ENCODE measurements around the gene PRLR.

PRLR gene

DNA sequence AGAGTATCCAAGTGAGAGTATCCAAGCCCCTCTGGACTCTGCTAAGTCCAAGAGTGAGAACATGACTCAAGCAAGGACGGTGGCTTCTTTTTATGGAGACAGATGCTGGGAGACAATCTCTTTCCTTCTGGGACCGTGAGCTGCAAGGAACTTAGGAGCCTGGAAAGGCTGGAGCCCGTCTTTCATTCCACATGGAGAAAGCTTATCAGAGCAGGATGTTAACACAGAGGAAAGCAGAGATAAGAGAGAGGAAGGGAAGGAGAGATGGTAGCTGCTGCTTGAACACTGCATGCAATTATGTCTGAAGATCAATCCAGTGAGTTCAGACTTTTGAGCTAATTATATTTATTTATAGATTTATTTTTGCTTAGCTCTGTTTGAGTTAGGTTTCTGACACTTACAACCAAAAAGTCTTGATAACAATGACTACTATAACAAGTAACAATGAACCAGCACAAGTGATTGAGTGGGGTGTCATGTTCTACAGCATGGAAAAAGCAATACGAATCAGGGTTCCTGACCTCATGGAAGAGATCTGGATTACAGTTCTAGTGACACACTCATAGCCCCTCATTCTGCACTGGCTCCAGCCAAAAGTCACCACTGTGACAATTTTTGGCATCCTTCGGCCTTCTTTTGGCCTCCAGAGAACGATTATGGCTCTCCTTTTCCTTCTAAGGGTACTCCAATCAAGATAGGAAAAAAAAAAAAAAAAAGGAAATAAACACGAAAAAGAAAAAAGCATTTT, 71.5 kb downstream of the PRLR start:
- DNase-seq, result peak; percentile 29

GRCh38 chr5:35158204-35158603, 72.1 kb downstream of the PRLR start:
- no peak for DNase-seq

DNA sequence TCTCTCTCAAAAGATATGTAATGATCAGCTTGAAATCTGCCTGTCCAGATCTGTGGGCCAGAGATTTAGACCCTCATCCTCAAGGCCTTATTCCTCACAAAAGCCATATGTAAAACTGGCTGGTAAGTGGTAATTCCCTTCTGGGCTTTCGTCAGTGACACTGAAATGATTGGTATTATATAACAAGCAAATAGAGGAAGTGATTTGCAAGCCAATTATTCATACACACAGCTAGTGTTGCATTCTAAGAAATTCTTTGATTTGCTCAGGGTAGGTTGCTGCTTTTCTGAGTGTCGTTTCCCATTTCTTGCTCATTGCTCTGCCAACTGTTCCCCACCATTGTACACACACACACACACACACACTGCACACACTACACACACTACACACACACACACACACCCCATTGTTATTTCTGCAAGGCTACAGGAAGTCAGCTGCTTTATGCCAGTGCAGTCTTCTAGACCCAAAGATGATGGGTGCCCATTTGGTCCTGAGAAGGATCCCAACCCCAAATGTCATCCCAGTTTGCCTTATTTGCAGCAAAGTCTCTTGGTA, 76.8 kb downstream of the PRLR start:
- no peak for DNase-seq

DNA sequence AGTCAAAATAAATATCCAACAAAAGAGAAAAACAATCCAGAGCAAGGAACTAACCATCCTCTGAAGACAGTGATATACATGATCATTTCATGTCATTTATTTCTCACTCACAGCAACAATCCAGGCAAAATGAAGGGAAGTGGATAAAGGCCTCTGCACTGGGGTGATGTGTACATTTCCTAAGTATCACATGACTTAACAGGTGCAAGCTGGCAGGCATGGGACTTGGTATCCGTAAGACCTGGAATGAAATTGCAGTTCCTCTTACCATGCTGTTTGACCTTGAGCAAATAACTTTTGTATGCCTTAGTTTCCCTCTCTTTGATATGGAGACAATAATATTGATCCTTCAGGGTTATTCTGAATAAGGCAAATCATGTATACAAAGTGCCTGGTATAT, 77.6 kb downstream of the PRLR start:
- DNase-seq, result no peak

GRCh38 chr5:35151146-35151920, 79.0 kb downstream of the PRLR start:
- no peak for DNase-seq

DNA sequence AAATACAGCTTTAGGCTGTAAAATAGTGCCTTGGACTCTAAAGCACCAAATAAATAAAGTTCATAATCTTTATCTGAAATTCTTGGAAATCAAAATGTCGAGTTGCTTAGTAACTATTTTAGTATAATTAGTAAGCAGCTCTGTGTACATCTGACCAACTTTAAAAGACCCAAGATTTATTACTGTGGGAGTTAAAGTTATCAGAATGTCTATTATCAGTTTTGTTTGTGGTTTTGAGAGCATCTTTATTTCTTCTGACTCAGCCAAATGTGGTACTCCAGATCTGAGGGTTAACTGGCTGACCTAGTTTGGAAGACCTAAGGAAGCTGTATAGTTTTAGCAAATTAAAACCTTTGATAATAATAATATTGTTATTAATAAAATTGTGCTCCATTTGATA, 81.2 kb downstream of the PRLR start:
- no peak for DNase-seq

DNA sequence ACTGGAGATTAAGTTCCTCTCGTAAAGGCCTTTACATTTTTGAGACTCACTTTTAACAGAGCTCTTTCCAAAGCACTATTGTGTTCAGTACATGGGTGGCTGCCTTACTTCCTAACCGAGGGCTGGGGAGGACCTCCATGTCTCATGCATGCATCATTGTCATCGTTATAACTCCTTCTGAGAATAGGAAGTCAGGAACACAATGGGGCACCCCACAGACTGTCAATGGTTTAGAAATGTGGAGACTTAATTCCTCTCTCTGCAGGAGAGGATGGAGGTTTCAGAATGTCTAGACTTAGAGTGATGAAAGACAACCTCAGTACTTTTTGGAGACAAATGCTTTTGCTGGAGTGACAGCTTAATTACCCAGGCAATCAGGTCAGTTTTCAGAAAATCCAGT, 83.9 kb downstream of the PRLR start:
- DNase-seq, result no peak

DNA sequence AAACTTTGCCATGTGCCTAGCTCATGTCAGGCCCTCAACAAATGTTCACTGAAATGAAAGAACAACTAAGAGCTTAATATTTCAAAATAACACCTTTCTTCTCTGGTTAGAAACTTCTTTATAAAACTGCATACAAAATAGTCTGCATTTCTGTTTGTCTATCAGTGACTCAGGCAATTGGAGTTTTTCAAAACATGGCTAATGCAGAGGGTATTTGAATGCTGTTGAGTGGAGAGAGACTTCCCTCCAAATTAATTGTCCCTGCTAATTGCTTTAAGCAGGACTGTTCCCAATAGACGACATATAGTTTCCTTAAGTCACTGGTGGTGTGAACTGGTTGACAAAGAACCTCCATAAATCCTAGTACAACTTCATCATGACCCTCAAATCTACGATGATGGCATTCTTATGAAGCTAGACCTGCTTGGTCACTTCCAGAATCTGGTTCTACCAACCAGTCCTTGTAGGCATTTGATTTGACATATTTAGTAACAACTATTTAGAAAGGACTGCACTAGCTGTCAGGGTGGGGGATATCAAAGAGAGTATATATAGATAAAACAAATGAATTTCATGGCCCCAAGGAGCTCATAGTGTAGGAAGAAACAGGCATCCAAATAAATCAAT, 84.5 kb downstream of the PRLR start:
- DNase-seq, result no peak

GRCh38 chr5:35145012-35145411, 85.3 kb downstream of the PRLR start:
- no peak for DNase-seq

DNA sequence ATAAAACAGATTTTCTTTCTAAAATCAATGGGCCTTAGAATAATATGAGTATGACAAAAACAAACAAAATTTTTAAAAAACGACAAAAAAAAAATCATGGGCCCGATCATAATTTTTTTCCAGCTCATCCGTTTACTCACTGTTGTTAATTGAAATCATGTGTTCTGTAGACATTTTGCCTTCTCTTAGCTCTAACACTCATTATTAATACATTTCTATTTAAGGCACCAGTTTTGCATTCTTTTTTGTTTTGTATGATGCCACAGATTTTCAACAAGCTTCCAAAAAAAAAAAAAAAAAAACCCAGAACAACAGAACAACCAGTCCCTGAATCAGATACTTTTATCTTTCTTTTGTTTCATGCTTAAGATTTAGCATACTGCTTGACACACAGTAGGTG, 86.4 kb downstream of the PRLR start:
- DNase-seq, result no peak

- no peak for DNase-seq
Observed at GRCh38 chr5:35141739-35142138, 88.5 kb downstream of the PRLR start.

- no peak for DNase-seq
Observed at GRCh38 chr5:35138232-35138631, 92.1 kb downstream of the PRLR start.

DNA sequence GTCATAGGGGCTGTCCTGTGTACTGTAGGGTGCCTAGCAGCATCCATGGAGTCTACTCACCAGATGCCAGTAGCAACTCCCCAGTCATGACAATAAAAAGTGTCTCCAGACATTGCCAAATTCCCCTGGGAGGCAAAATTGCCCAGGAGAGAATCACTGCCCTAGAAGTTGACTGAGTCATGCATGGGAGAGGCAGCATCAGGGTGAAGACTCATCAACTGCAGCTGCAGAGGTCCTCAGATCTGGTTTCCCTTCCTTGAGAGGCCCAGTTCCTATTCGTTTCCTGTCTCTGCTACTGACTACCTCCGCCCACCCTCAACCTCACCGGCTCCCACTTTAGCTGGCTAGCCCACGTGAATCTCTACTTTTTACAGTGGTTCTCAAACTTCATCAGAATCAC, 93.9 kb downstream of the PRLR start:
- no peak for DNase-seq

DNA sequence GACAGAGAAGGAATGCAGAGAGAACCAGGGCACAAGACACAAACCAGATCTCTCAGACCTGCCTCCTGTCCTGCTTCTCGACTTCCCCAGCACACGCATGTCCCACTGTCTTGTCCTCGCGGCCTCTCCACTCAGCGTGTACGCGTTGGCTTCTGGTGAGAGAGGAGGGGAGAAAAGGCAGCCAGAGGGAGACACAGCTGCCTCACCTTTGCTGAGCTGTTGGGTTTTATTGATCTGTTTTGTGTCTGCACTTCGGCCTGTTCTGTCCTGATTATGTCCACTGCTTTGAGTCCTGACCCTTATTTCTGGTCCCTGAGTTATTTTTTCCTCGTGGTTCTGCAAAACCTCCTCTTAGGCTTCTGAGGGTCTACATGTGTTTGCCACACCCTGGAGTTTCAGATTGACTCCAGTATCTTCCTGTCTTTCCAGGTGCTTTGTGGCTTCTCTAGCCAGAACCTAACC, 95.0 kb downstream of the PRLR start:
- no peak for DNase-seq

GRCh38 chr5:35134278-35135030, 95.8 kb downstream of the PRLR start:
- no peak for DNase-seq

DNA sequence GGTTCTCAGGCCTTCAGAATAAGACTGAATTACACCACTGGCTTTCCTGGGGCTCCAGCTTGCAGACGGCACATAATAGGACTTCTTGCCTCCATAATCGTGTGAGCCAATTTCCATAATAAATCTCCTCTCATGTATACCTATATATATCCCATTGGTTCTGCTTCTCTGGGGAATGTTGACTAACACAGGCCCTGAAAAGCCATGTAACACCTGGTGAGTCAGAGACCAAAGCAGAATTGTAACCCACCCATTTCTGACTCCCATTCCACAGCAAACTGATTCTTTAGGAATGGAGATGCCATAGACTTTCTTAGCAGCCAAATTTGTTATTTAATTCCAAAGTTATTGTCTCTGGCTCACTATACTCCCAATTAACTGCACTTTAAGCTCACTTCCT, 97.1 kb downstream of the PRLR start:
- no peak for DNase-seq

- DNase-seq, result no peak
Observed at GRCh38 chr5:35131723-35132122, 98.6 kb downstream of the PRLR start.

DNA sequence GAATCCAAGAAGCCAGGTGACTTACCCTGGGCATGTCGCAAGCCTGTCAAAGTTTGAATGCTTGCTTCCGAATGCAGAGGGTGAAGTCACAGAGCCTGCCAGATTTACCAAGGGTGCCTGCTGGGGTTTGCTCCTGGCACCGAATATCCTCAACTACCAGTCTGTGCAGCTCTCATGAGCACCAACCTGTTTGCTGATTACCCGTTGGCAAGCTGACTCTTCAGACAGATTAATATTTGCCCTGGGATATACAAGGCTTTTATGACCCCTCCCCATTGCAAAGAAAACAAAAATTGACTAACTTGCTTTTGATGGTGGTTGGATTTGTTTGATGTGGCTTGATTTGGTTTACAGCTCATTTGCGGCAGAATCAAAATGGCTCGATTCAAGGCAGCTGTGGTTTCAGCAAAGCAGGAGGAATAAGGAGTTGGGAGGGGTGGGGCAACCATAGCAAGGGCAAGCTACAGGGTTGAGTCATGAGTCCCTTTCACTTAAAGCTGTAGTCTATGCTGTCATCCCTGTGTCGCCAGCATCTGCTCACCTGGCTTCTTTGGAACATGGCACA, 100.3 kb downstream of the PRLR start:
- no peak for DNase-seq

DNA sequence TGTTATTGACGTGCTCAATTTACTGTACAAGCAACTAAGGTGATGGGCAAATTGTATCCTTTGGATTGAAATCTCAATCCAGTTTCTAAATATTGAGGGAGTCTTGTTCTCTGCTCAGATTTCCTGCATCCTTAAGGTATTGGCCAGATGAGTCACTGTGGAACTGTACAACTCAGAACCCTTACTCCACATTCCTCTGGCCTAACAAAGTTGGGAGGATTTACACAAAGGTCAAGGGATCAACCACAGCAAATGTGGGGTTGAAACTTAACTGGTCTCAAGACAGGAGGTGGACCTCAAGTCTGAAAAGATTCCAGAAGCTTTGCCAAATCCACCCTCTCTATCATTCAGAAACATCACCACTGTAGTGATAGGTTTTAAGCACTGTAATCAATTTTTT, 101.0 kb downstream of the PRLR start:
- no peak for DNase-seq

GRCh38 chr5:35127006-35127405, 103.3 kb downstream of the PRLR start:
- no peak for DNase-seq

- DNase-seq, result no peak
Observed at GRCh38 chr5:35125746-35126145, 104.5 kb downstream of the PRLR start.

DNA sequence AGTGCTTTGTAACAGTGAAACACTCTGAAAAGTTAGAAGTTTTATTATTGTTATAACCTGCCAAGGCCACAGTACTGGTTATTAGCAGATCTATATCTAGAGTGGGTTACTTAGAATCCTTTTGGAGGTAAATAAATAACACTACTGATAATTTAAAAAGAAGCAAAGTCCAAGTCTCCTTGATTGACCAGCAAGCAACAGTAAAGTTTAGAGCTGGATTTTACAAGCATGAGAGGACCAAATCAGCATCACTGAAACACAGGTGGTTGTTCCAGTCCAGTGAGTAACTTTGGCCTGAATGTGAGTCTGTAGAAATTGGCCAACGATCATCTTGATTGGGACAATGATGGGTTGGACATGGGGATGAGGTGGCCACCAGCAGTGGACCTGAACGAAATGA, 105.4 kb downstream of the PRLR start:
- no peak for DNase-seq

DNA sequence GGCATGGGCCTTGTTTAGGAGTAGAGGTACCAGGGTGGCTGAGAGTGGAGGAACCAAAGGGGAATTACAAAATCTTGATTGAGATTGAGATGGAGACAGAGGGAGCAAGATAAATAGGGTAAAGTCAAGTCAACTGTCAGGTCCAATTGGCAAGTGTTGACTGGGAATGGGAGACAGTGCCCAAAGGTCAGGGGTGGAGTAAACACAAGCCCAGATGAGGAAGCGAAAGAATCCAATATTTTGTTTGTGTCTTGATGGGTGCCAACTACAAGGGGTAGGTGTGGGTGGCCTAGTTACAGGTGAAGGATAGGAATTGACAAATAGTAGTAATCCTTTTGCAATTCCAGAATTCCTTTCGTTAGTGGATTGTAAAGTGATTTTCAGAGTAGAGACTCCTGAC, 107.5 kb downstream of the PRLR start:
- DNase-seq, result no peak

Data from DMS79 treated with DMSO at 0.1 percent for 48 hours (cell line).